Mesenchymal stem cell (in vitro differentiated cells and primary cell): ENCODE results near the gene KCNK2.

Experiments used
- DNase-seq: peaks from one replicate; pipeline ENCODE4 v3.0.0-alpha.2; 2013
- H2AFZ ChIP-seq: one replicate; pipeline ENCODE4 v1.6.1; 2013; ENCODE audit warnings: low read depth, mild to moderate bottlenecking, control low read depth, inconsistent platforms, low read length, moderate library complexity
- H2AK5ac ChIP-seq: 2 replicates; pipeline ENCODE4 v1.6.1; 2013; ENCODE audit warnings: low read length, moderate library complexity, mild to moderate bottlenecking, inconsistent platforms; ENCODE audit not compliant: severe bottlenecking
- H2BK120ac ChIP-seq: one replicate; pipeline ENCODE4 v1.6.1; 2013; ENCODE audit warnings: low read depth, mild to moderate bottlenecking, inconsistent platforms, low read length, moderate library complexity
- H2BK12ac ChIP-seq, 2 experiments: one replicate each; pipeline ENCODE4 v1.6.1; 2013; ENCODE audit warnings: inconsistent platforms in 2 of 2, low read length in 2 of 2, mild to moderate bottlenecking in 2 of 2, moderate library complexity in 2 of 2, control low read depth in 1 of 2
- H2BK15ac ChIP-seq: one replicate; pipeline ENCODE4 v1.6.1; 2013; ENCODE audit warnings: mild to moderate bottlenecking, low read depth, inconsistent platforms; ENCODE audit not compliant: poor library complexity, severe bottlenecking
- H2BK5ac ChIP-seq: 2 replicates; pipeline ENCODE4 v1.6.1; 2013; ENCODE audit warnings: low read depth, mild to moderate bottlenecking, low read length, control low read depth, inconsistent platforms; ENCODE audit not compliant: poor library complexity, severe bottlenecking
- H3K14ac ChIP-seq, 2 experiments: one replicate each; pipeline ENCODE4 v1.6.1; 2013; ENCODE audit warnings: inconsistent platforms in 2 of 2, low read length in 2 of 2, control low read depth in 1 of 2, mild to moderate bottlenecking in 1 of 2, moderate library complexity in 1 of 2
- H3K18ac ChIP-seq, 2 experiments: one replicate each; pipeline ENCODE4 v1.6.1; 2013; ENCODE audit warnings: inconsistent platforms in 2 of 2, low read length in 2 of 2, control low read depth in 1 of 2, low read depth in 1 of 2, mild to moderate bottlenecking in 1 of 2
- H3K23ac ChIP-seq, 2 experiments: one replicate each; pipeline ENCODE4 v1.6.1; 2013; ENCODE audit warnings: inconsistent platforms in 2 of 2, low read length in 2 of 2, mild to moderate bottlenecking in 2 of 2, moderate library complexity in 2 of 2, control low read depth in 1 of 2
- H3K27ac ChIP-seq: 2 replicates; pipeline ENCODE4 v1.5.1; 2013; ENCODE audit warnings: mild to moderate bottlenecking, moderate library complexity, low read length, control low read depth, inconsistent platforms; ENCODE audit not compliant: poor library complexity, severe bottlenecking
- H3K27me3 ChIP-seq, 2 experiments: 2 replicates each; pipeline versions ENCODE4 v1.6.1 to v1.7.0; 2013; ENCODE audit warnings: low read length in 2 of 2, mild to moderate bottlenecking in 2 of 2, moderate library complexity in 2 of 2, control low read depth in 1 of 2, inconsistent platforms in 1 of 2; ENCODE audit not compliant: control insufficient read depth in 1 of 2, insufficient read depth in 1 of 2
- H3K36me3 ChIP-seq, 2 experiments: 2 replicates each; pipeline versions ENCODE4 v1.6.1 to v1.7.0; 2013; ENCODE audit warnings: low read length in 2 of 2, control low read depth in 1 of 2, inconsistent platforms in 1 of 2, low read depth in 1 of 2, mild to moderate bottlenecking in 1 of 2; ENCODE audit not compliant: insufficient read depth in 2 of 2, control insufficient read depth in 1 of 2
- H3K4ac ChIP-seq, 2 experiments: one replicate each; pipeline ENCODE4 v1.6.1; 2013; ENCODE audit warnings: inconsistent platforms in 2 of 2, low read length in 2 of 2, mild to moderate bottlenecking in 2 of 2, moderate library complexity in 2 of 2, control low read depth in 1 of 2, low read depth in 1 of 2
- H3K4me1 ChIP-seq: 2 replicates; pipeline ENCODE4 v1.6.1; 2013; ENCODE audit warnings: low read depth, low read length, control low read depth; ENCODE audit not compliant: control insufficient read depth, insufficient read depth
- H3K4me2 ChIP-seq: 2 replicates; pipeline ENCODE4 v1.6.1; 2013; ENCODE audit warnings: low read length, mild to moderate bottlenecking, inconsistent platforms; ENCODE audit not compliant: poor library complexity, severe bottlenecking
- H3K4me3 ChIP-seq, 2 experiments: 2 replicates each; pipeline versions ENCODE4 v1.5.1 to v1.7.0; 2013; ENCODE audit warnings: low read length in 2 of 2, mild to moderate bottlenecking in 2 of 2, control low read depth in 1 of 2, low read depth in 1 of 2; ENCODE audit not compliant: insufficient read depth in 1 of 2
- H3K79me1 ChIP-seq: replicated peaks from 2 replicates; pipeline ENCODE4 v1.6.1; 2013; ENCODE audit warnings: mild to moderate bottlenecking, control low read depth, low read length, inconsistent platforms; ENCODE audit not compliant: poor library complexity, severe bottlenecking
- H3K9ac ChIP-seq: 2 replicates; pipeline ENCODE4 v1.7.0; 2013; ENCODE audit warnings: mild to moderate bottlenecking, low read length, moderate library complexity
- H3K9me3 ChIP-seq: 2 replicates; pipeline ENCODE4 v1.7.0; 2013; ENCODE audit warnings: mild to moderate bottlenecking, low read length; ENCODE audit not compliant: control insufficient read depth
- H4K8ac ChIP-seq: one replicate; pipeline ENCODE4 v1.6.1; 2013; ENCODE audit warnings: inconsistent platforms, mild to moderate bottlenecking, low read length, moderate library complexity
- H4K91ac ChIP-seq: one replicate; pipeline ENCODE4 v1.6.1; 2013; ENCODE audit warnings: mild to moderate bottlenecking, low read length, inconsistent platforms
- WGBS: methylation state at CpG from one replicate; pipeline ENCODE4 v1.1.7; 2013; ENCODE audit warnings: mixed read lengths; 5-methylcytosine and 5-hydroxymethylcytosine counted together

The KCNK2 gene

GRCh38 chr1:215226757-215227156 is 144.2 kb downstream of the KCNK2 start:
- no peak overlapping the region for H2BK15ac ChIP-seq
- no peak overlapping the region for H3K14ac ChIP-seq
- H3K4me2 ChIP-seq: no peak overlapping the region
- no peaks in the 10 kb centered on the region for H3K9me3 ChIP-seq
- no peaks in the 10 kb centered on the region for H3K4me1 ChIP-seq
- no peaks in the 10 kb centered on the region for H3K79me1 ChIP-seq
- no peak overlapping the region for H2AK5ac ChIP-seq
- H3K4me3 ChIP-seq: no peak overlapping the region
- H3K18ac ChIP-seq: no peak overlapping the region
- no peak overlapping the region for H3K9ac ChIP-seq
- no peak for DNase-seq
- 92% methylated on average over 2 of the region's 2 CpGs for WGBS
- no peaks in the 10 kb centered on the region for H3K27me3 ChIP-seq
- no peak overlapping the region for H4K91ac ChIP-seq
- no peak overlapping the region for H2AFZ ChIP-seq
- H2BK12ac ChIP-seq: no peak overlapping the region
- H4K8ac ChIP-seq: no peak overlapping the region
- no peak overlapping the region for H2BK5ac ChIP-seq
- no peak overlapping the region for H3K27ac ChIP-seq
- H3K36me3 ChIP-seq: peaks cover 0 to 14% of the 10 kb centered on the region in 2 experiments
- H3K4ac ChIP-seq: no peak overlapping the region
- no peak overlapping the region for H2BK120ac ChIP-seq
- H3K23ac ChIP-seq: no peak overlapping the region

GRCh38 chr1:215228193-215228592 is 145.7 kb downstream of the KCNK2 start:
- no peak overlapping the region for H3K4me2 ChIP-seq
- no peak overlapping the region for H3K27ac ChIP-seq
- H3K14ac ChIP-seq: no peak overlapping the region
- no peaks in the 10 kb centered on the region for H3K4me1 ChIP-seq
- H3K27me3 ChIP-seq: no peaks in the 10 kb centered on the region
- no peaks in the 10 kb centered on the region for H3K79me1 ChIP-seq
- no peak overlapping the region for H4K8ac ChIP-seq
- no peak overlapping the region for H3K9ac ChIP-seq
- no peak overlapping the region for H3K18ac ChIP-seq
- H2BK120ac ChIP-seq: no peak overlapping the region
- no peak overlapping the region for H3K4me3 ChIP-seq
- no peaks in the 10 kb centered on the region for H3K9me3 ChIP-seq
- WGBS: 95% methylated on average over 3 of the region's 6 CpGs
- no peak overlapping the region for H3K23ac ChIP-seq
- H2BK12ac ChIP-seq: no peak overlapping the region
- H3K4ac ChIP-seq: no peak overlapping the region
- H2BK5ac ChIP-seq: no peak overlapping the region
- DNase-seq: no peak
- no peak overlapping the region for H2BK15ac ChIP-seq
- no peak overlapping the region for H4K91ac ChIP-seq
- no peak overlapping the region for H2AK5ac ChIP-seq
- peaks cover 0 to 11% of the 10 kb centered on the region in 2 experiments for H3K36me3 ChIP-seq
- H2AFZ ChIP-seq: no peak overlapping the region

GRCh38 chr1:215241451-215241850 is 158.9 kb downstream of the KCNK2 start:
- Histone ChIP-seq H3K18ac (no peak overlapping the region), H3K14ac (no peak overlapping the region), H4K91ac (no peak overlapping the region), H3K4me3 (no peak overlapping the region), H3K27me3 (no peaks in the 10 kb centered on the region), H2BK120ac (no peak overlapping the region), H2BK15ac (no peak overlapping the region), H3K79me1 (no peaks in the 10 kb centered on the region), H3K9ac (no peak overlapping the region), H3K36me3 (peaks cover 0 to 18% of the 10 kb centered on the region in 2 experiments), H3K4ac (no peak overlapping the region), H2BK5ac (no peak overlapping the region), H3K27ac (no peak overlapping the region), H3K23ac (no peak overlapping the region), H2AFZ (no peak overlapping the region), H2AK5ac (no peak overlapping the region), H2BK12ac (no peak overlapping the region), H4K8ac (no peak overlapping the region), H3K9me3 (no peaks in the 10 kb centered on the region), H3K4me2 (no peak overlapping the region), H3K4me1 (no peaks in the 10 kb centered on the region)
- WGBS: 92% methylated on average over 1 of the region's 3 CpGs
- DNase-seq: no peak

- H3K4me3 ChIP-seq: no peak overlapping the region
- no peaks in the 10 kb centered on the region for H3K4me1 ChIP-seq
- H3K9me3 ChIP-seq: no peaks in the 10 kb centered on the region
- H2AK5ac ChIP-seq: no peak overlapping the region
- H3K27me3 ChIP-seq: no peaks in the 10 kb centered on the region
- DNase-seq: peak; percentile 68
- no peak overlapping the region for H3K9ac ChIP-seq
- WGBS: 43% methylated on average over 3 of the region's 4 CpGs
- no peak overlapping the region for H2BK12ac ChIP-seq
- no peak overlapping the region for H3K27ac ChIP-seq
- no peak overlapping the region for H3K14ac ChIP-seq
- no peak overlapping the region for H3K4ac ChIP-seq
- no peak overlapping the region for H2BK15ac ChIP-seq
- H3K18ac ChIP-seq: peak overlapping the region; percentile 28 to 37
- no peaks in the 10 kb centered on the region for H3K79me1 ChIP-seq
- no peak overlapping the region for H4K8ac ChIP-seq
- H2BK120ac ChIP-seq: no peak overlapping the region
- no peak overlapping the region for H4K91ac ChIP-seq
- H3K4me2 ChIP-seq: no peak overlapping the region
- no peak overlapping the region for H3K23ac ChIP-seq
- H3K36me3 ChIP-seq: peaks cover 0 to 14% of the 10 kb centered on the region in 2 experiments
- no peak overlapping the region for H2AFZ ChIP-seq
- H2BK5ac ChIP-seq: no peak overlapping the region
Measured at GRCh38 chr1:215243345-215244054, 161.0 kb downstream of the KCNK2 start.
